GM10266 (cell line): ENCODE measurements around the gene PRKG1.

Experiments
- DNase-seq: peaks from one replicate; pipeline ENCODE4 v3.0.0; 2012; ENCODE audit errors: extremely low spot score
- TF ChIP-seq, protein P1 (sequence below): IDR thresholded peaks from 2 replicates; pipeline ENCODE4 v1.5.1; 2012; ENCODE audit warnings: mild to moderate bottlenecking, low read depth; ENCODE audit not compliant: control insufficient read depth, insufficient read depth; ENCODE audit errors: missing control alignments

Gene PRKG1

DNA sequence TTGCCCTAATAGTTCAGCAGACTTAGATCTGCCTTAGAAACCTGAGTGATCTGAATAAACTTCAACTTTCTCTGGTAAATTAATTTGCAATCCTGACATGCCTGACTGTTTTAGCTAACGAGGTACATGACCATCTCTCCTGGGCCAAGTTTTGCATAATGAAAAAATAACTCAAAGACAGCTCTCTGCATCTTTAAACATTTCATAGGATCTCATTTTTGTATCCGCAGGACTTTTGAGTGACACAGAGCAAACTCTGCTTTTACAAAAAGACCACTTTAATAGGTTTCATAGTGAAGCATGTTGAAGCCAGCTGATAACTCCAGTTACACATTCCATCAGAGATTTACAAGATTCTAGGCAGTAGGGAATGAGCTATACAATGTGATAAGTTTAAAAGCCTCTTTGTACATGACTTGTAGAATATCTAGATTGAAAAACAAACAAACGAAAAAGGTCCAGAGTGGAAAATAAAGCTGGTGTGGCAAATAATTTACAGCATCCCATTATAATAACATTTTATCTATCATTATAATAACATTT lies 2.1 kb downstream of the PRKG1 start:
- TF ChIP-seq, protein P1, sequence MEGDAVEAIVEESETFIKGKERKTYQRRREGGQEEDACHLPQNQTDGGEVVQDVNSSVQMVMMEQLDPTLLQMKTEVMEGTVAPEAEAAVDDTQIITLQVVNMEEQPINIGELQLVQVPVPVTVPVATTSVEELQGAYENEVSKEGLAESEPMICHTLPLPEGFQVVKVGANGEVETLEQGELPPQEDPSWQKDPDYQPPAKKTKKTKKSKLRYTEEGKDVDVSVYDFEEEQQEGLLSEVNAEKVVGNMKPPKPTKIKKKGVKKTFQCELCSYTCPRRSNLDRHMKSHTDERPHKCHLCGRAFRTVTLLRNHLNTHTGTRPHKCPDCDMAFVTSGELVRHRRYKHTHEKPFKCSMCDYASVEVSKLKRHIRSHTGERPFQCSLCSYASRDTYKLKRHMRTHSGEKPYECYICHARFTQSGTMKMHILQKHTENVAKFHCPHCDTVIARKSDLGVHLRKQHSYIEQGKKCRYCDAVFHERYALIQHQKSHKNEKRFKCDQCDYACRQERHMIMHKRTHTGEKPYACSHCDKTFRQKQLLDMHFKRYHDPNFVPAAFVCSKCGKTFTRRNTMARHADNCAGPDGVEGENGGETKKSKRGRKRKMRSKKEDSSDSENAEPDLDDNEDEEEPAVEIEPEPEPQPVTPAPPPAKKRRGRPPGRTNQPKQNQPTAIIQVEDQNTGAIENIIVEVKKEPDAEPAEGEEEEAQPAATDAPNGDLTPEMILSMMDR: no peak
- DNase-seq: no peak

DNA sequence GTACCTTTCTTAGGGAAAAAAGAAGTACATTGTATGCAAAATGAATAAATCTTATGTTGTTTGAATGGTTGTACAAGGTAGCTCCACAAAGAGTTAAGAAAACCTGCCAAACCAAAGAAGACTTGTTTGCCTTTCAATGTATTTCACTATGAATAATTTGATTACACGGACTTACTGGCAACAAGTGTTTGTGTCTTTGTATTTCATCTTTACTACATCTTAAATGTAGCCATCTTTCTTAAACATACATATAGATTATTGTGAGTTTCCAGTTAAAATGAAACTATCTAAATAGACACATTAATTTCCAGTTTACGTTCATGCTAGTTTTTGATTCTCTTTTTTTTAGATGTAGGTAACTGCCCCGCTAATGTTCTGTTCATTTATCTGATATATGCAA lies 2.8 kb downstream of the PRKG1 start:
- TF ChIP-seq, protein P1: no peak
- no peak for DNase-seq

DNA sequence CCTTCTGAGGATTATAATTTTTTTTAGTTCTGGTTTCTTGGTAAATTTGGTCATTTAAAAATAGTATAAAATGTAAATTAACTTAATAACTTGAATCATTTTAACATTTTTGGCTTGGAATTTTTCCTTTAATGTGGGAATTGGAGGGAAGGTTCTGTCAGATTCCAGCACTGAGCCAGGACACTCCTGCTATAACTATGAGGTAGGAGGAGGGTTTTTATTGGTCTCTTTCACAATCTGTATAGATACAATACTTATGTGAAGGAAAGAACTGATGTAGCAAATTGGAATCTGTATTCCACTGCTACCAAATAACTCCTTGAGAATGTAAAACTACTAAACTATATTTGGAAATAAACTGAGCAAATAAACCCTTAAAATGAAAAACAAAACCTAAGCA lies 3.2 kb downstream of the PRKG1 start:
- TF ChIP-seq, protein P1: no peak
- DNase-seq: no peak

DNA sequence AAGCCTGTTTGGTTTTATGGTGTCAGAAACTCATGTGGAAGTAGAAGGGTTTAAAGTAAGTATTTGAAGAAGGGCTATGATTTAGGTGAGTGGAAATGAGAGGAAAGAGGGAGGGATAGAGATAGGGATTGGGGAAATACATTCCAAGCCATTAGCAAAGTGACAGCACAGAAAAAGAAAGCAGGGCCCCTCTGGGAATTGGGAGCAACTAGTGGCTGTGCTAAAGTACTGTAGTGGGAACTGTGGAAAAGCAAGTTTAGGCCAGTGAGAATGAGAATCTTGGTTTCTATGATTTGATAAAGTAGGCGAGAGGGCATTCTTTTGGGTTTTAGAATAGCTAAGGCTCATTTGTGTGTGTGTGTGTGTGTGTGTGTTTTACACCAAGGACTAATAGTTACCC lies 5.0 kb downstream of the PRKG1 start:
- DNase-seq: no peak
- TF ChIP-seq, protein P1: no peak

DNA sequence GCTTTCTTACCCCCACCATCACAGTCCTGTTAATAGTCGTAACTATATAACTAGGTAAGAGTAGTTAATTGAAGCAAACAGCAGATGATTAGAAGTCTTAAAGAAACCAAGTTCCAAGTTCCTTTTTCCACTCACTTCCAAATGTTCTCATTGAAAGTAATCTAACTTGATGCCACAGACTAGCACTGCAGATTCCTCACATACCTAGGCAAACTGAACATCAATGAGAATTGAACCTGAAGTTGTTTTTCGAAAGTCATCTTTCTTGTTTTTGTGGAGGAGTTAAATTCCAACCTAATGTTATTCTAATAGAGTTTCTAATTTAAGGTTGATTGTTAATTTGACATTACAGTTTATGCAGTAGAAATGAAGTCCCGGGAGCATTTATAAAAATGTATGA lies 5.5 kb downstream of the PRKG1 start:
- DNase-seq: no peak
- TF ChIP-seq, protein P1: no peak

DNA sequence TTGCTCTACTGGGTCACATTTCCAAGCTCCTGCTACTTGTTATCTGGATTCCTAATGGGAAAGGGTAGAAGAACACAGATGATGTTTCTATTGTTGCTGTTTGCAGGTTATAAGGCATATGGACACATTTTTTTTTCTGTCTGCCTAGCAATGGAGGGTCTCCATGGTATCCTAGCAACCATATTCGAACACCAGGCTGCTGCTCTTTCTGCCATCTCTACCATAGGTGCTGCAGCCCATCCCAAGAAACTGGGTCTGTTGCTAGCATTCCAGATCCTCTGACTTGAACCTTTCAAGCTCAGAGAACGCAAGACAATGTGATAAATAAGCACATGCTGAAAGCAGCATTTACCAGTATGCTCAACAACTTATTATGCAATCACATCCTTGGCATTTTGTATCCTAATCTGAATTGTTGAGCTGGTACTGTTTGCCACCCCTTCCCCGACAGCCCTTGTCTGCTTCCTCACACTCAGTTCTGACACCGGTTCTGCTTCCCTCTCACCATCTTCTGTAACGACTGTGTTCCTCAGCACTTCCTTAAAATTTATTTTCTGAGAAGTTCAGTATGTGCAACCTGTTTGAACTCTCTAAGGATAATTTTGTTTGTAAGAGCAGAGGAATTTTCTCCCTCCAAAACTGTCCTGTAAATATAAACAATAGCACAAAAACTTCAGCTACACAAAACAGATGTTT lies 6.2 kb downstream of the PRKG1 start:
- no peak for DNase-seq
- TF ChIP-seq, protein P1: no peak

DNA sequence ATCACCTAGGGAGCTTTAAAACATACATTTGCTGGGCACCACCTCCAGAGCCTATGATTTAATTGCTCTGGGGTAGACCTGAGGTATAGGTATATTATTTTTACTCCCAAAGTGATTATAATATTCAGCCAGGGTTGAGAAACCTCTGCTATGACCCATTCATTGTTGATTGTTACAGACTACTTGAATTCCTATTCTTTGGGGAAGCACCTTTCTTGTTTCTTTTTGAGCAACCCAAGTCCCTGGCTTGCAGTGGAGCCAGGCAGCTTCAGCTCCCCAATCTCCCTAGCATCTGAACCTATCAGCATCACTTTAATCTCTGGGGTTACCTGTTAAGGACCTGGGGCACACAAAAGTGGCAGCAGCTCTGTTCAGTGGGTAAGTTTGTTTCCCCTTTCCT lies 8.6 kb downstream of the PRKG1 start:
- TF ChIP-seq, protein P1: no peak
- no peak for DNase-seq
